ENCODE measurements around the gene FLT4. TPM values are rescaled to one million over a fixed set of nuclear protein-coding genes. Genes with fewer than 3 reads are reported as not detected.

FLT4 gene
- polyA plus RNA-seq, 1 donor from 2014 or later = 0.04 TPM

DNA sequence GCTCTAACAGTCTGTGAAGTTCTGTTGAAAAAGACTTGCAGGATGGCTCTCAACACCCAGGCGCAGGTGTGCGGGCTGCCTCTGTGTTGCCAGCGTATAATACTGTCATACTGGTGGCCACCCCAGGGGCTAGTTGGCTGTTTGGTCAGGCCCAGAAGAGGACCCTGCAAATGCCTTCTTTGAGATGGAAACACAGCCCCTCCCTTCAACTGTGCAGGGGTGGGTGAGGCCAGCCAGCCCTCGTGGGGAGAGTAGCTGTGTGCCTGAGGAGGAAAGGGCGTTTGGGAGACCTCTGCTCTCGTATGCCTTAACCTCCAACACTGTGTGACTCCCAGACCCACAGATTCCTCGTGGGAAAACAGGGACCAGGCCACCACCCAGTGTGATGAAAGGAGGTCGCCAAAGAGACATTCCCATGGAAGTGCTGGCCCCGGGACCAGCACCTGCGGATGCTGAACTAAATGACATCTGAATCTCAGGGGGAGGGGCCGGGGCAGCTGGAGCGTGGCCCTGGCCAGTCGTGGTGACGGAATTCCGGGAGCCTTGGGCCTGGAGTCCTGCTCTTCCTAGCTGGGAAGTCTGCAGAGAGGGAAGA lies 46.8 kb downstream of the FLT4 start:
- Histone ChIP-seq H3K4me2 (ENCODE audit: low read length) (no peak overlapping the region), H3K9me3 (ENCODE audit: low read length) (no peaks in the 10 kb centered on the region), H4K20me1 (ENCODE audit: insufficient read depth) (no peaks in the 10 kb centered on the region), H3K27ac (ENCODE audit: low read length) (no peak overlapping the region), H3F3A (ENCODE audit: insufficient read depth, low read length, poor library complexity, severe bottlenecking) (no peaks in the 10 kb centered on the region), H3K4me3 (ENCODE audit: low read length) (no peak overlapping the region), H3K9ac (ENCODE audit: low read length) (no peak overlapping the region), H2AFZ (ENCODE audit: low read depth, low read length) (no peak overlapping the region), H3K79me2 (replicated peaks; ENCODE audit: insufficient read depth, low read length) (no peaks in the 10 kb centered on the region), H3K36me3 (ENCODE audit: insufficient read depth, low read length) (no peaks in the 10 kb centered on the region), H3K27me3 (ENCODE audit: insufficient read depth, low read depth, low read length) (no peaks in the 10 kb centered on the region), H3K9me2 (ENCODE audit: insufficient read depth, low read length) (no peaks in the 10 kb centered on the region)
- TF ChIP-seq SMC3 (conservative IDR thresholded peaks at IDR 0.05; ENCODE audit: poor library complexity) = no peak
- no peak for TF ChIP-seq EP300 (conservative IDR thresholded peaks at IDR 0.05; ENCODE audit: poor library complexity, severe bottlenecking)
- TF ChIP-seq TAF1 (IDR thresholded peaks at IDR 0.05; ENCODE audit: low read depth) = no peak
- TF ChIP-seq MXI1 (conservative IDR thresholded peaks at IDR 0.05; ENCODE audit: poor library complexity, severe bottlenecking) = no peak
- TF ChIP-seq POLR2AphosphoS5 (IDR thresholded peaks at IDR 0.05) = no peak
- no peak for TF ChIP-seq RAD21 (conservative IDR thresholded peaks at IDR 0.05)
- TF ChIP-seq, protein P1, sequence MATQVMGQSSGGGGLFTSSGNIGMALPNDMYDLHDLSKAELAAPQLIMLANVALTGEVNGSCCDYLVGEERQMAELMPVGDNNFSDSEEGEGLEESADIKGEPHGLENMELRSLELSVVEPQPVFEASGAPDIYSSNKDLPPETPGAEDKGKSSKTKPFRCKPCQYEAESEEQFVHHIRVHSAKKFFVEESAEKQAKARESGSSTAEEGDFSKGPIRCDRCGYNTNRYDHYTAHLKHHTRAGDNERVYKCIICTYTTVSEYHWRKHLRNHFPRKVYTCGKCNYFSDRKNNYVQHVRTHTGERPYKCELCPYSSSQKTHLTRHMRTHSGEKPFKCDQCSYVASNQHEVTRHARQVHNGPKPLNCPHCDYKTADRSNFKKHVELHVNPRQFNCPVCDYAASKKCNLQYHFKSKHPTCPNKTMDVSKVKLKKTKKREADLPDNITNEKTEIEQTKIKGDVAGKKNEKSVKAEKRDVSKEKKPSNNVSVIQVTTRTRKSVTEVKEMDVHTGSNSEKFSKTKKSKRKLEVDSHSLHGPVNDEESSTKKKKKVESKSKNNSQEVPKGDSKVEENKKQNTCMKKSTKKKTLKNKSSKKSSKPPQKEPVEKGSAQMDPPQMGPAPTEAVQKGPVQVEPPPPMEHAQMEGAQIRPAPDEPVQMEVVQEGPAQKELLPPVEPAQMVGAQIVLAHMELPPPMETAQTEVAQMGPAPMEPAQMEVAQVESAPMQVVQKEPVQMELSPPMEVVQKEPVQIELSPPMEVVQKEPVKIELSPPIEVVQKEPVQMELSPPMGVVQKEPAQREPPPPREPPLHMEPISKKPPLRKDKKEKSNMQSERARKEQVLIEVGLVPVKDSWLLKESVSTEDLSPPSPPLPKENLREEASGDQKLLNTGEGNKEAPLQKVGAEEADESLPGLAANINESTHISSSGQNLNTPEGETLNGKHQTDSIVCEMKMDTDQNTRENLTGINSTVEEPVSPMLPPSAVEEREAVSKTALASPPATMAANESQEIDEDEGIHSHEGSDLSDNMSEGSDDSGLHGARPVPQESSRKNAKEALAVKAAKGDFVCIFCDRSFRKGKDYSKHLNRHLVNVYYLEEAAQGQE (IDR thresholded peaks at IDR 0.05; ENCODE audit: borderline replicate concordance) = no peak
- TF ChIP-seq, protein P2, sequence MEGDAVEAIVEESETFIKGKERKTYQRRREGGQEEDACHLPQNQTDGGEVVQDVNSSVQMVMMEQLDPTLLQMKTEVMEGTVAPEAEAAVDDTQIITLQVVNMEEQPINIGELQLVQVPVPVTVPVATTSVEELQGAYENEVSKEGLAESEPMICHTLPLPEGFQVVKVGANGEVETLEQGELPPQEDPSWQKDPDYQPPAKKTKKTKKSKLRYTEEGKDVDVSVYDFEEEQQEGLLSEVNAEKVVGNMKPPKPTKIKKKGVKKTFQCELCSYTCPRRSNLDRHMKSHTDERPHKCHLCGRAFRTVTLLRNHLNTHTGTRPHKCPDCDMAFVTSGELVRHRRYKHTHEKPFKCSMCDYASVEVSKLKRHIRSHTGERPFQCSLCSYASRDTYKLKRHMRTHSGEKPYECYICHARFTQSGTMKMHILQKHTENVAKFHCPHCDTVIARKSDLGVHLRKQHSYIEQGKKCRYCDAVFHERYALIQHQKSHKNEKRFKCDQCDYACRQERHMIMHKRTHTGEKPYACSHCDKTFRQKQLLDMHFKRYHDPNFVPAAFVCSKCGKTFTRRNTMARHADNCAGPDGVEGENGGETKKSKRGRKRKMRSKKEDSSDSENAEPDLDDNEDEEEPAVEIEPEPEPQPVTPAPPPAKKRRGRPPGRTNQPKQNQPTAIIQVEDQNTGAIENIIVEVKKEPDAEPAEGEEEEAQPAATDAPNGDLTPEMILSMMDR (IDR thresholded peaks at IDR 0.05; ENCODE audit: poor library complexity, severe bottlenecking) = no peak
- no peak for TF ChIP-seq EZH2 (IDR thresholded peaks at IDR 0.05; ENCODE audit: borderline replicate concordance, insufficient read depth, low read length, poor library complexity, severe bottlenecking)

DNA sequence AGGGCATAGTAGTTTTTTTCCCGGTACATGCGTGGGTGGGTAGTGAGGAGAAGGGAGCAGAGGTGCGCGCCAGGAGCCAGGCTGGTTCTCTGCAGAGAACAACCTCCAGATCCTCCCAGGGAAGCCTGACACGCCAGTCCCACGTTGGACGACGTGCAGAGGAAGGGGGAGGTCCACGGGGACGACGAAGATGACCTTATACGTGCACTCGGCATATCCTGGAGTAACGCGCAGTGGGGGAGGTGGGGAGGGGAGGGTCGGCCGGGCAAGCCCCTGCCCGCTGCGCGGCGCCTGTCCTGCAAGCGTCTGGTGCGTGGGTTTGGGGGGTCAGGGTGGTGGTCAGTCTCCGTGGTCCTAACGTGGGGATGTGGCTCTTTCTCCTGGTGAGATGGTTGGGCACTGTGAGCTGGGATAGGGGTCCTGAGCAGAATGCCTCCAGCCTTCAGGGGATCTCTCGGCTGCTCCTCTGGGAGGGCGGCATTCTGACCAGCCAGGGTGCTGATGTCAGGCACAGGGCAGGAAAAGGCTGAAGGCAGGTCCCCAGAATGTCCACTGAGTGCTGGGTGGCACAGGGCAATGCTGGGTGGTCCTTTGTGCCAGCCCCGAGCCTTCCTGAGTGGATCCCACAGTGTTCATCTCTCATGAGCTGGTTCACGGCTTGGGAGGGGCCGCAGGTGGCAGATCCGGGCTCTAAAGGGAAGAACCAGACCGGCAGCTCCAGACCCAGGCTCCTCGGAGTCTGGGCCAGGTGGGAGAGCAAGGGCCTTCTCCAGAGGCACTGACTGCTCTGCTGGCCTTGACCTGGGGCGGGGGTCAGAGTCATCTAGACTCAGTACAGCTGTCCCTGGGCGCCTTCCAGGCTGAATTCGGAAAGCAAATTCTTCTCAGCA lies 47.6 kb downstream of the FLT4 start:
- Histone ChIP-seq H3K79me2 (replicated peaks; ENCODE audit: insufficient read depth, low read length) (no peaks in the 10 kb centered on the region), H3K36me3 (ENCODE audit: insufficient read depth, low read length) (no peaks in the 10 kb centered on the region), H3K4me2 (ENCODE audit: low read length) (no peak overlapping the region), H3K9ac (ENCODE audit: low read length) (no peak overlapping the region), H3K4me3 (ENCODE audit: low read length) (no peak overlapping the region), H3K27me3 (ENCODE audit: insufficient read depth, low read depth, low read length) (no peaks in the 10 kb centered on the region), H4K20me1 (ENCODE audit: insufficient read depth) (no peaks in the 10 kb centered on the region), H3K9me2 (ENCODE audit: insufficient read depth, low read length) (no peaks in the 10 kb centered on the region), H3K9me3 (ENCODE audit: low read length) (no peaks in the 10 kb centered on the region), H3K27ac (ENCODE audit: low read length) (no peak overlapping the region), H2AFZ (ENCODE audit: low read depth, low read length) (no peak overlapping the region), H3F3A (ENCODE audit: insufficient read depth, low read length, poor library complexity, severe bottlenecking) (no peaks in the 10 kb centered on the region)
- no peak for TF ChIP-seq MXI1 (conservative IDR thresholded peaks at IDR 0.05; ENCODE audit: poor library complexity, severe bottlenecking)
- no peak for TF ChIP-seq EZH2 (IDR thresholded peaks at IDR 0.05; ENCODE audit: borderline replicate concordance, insufficient read depth, low read length, poor library complexity, severe bottlenecking)
- TF ChIP-seq TAF1 (IDR thresholded peaks at IDR 0.05; ENCODE audit: low read depth) = no peak
- TF ChIP-seq, protein P1 (IDR thresholded peaks at IDR 0.05; ENCODE audit: borderline replicate concordance) = no peak
- no peak for TF ChIP-seq EP300 (conservative IDR thresholded peaks at IDR 0.05; ENCODE audit: poor library complexity, severe bottlenecking)
- TF ChIP-seq POLR2AphosphoS5 (IDR thresholded peaks at IDR 0.05) = no peak
- TF ChIP-seq, protein P2 (IDR thresholded peaks at IDR 0.05; ENCODE audit: poor library complexity, severe bottlenecking) = no peak
- no peak for TF ChIP-seq SMC3 (conservative IDR thresholded peaks at IDR 0.05; ENCODE audit: poor library complexity)
- TF ChIP-seq RAD21 (conservative IDR thresholded peaks at IDR 0.05) = no peak
